Activated CD8-positive, alpha-beta memory T cell treated with anti-CD3 and anti-CD28 coated beads, Interleukin-2, amount 10 ng/mL, durations not matched to agents 7 days and 5 days (primary cell): Measurements from ENCODE around the gene TNFRSF25. TPM values are rescaled to one million over a fixed set of nuclear protein-coding genes. Genes with fewer than 3 reads are reported as not detected.
"Not testable (repeated sequence)": the region's sequence is repeated elsewhere in the genome, so short reads cannot be mapped to it uniquely, and the experiment has no call there.

ENCODE experiments used
- ATAC-seq: fragments of 150-1000 bp; cut with Tn5 transposase; one replicate; pipeline ENCODE4 v1.10.0; 2021; ENCODE audit warnings: moderate library complexity
- CTCF ChIA-PET: fragments of 350-600 bp; sonication (Branson Sonifier 250); formaldehyde crosslinking; loops from one replicate; lab custom pipeline; 2021; ENCODE audit warnings: antibody characterized with exemption; lab: Charles Lee
- DNase-seq: peaks from one replicate; pipeline ENCODE4 v3.0.0-alpha.2; 2020
- H3K27ac Mint-ChIP-seq: one replicate; pipeline ENCODE4 v1.8.0; 2021; ENCODE audit warnings: mild to moderate bottlenecking, mixed read lengths
- H3K27me3 Mint-ChIP-seq: one replicate; pipeline ENCODE4 v1.8.0; 2021; ENCODE audit warnings: mixed read lengths
- H3K36me3 Mint-ChIP-seq: one replicate; pipeline ENCODE4 v1.8.0; 2021; ENCODE audit warnings: mild to moderate bottlenecking, mixed read lengths
- H3K4me1 Mint-ChIP-seq: one replicate; pipeline ENCODE4 v1.8.0; 2021; ENCODE audit warnings: mixed read lengths
- H3K4me3 Mint-ChIP-seq: one replicate; pipeline ENCODE4 v1.8.0; 2021; ENCODE audit warnings: mild to moderate bottlenecking, moderate library complexity, mixed read lengths
- H3K9me3 Mint-ChIP-seq: one replicate; pipeline ENCODE4 v1.8.0; 2022; ENCODE audit warnings: low read depth, mixed read lengths
- total RNA-seq, 2 experiments: library from RNA; stranded (reverse); gene quantifications; one replicate each; pipeline ENCODE4 v1.2.3, GENCODE V29; 2021

Gene TNFRSF25
- total RNA-seq, 2 experiments from 2014 or later = 54.3 to 71.6 TPM

- CTCF ChIA-PET = interaction anchor here (0.5 to 8.9 kb wide), 3 partner anchors 9 to 88 kb away, joined by 3 to 102 read pairs (median 3); partner anchors contain the start of gene HES2
- H3K27ac Mint-ChIP-seq = no peak overlapping the region
- H3K9me3 Mint-ChIP-seq = no peaks in the 10 kb centered on the region
- ATAC-seq (no peak), DNase-seq (no peak)
- no peaks in the 10 kb centered on the region for H3K4me1 Mint-ChIP-seq
- H3K4me3 Mint-ChIP-seq = no peak overlapping the region
- no peaks in the 10 kb centered on the region for H3K36me3 Mint-ChIP-seq
- H3K27me3 Mint-ChIP-seq = peaks cover 26% of the 10 kb centered on the region
Observed at GRCh38 chr1:6435547-6435946, 30.4 kb downstream of the TNFRSF25 start.

DNA sequence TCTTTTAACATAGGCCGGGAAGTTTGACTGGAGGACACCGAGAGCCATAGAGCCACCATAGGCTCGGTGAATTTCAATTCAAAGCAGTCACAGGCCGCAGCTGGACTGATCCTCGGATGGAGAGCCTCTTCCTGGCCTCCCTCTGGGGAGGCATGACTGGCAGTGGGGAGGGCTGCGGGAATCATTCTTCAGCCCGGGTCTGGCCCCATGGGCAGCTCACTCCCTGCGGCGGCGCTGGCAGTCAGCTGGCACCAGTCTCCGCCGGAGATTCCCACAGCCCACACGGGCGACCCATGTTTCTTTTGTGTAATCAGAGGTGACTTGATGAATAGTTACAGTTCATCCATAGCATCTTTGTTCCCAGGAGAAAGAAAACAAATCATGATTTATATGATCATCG lies 30.8 kb downstream of the TNFRSF25 start:
- Mint-ChIP-seq H3K27ac (no peak overlapping the region), H3K27me3 (peaks cover 30% of the 10 kb centered on the region), H3K36me3 (no peaks in the 10 kb centered on the region), H3K4me3 (no peak overlapping the region), H3K9me3 (no peaks in the 10 kb centered on the region), H3K4me1 (no peaks in the 10 kb centered on the region)
- ATAC-seq (no peak), DNase-seq (no peak)
- CTCF ChIA-PET = interaction anchor here (0.5 to 8.9 kb wide), 3 partner anchors 8 to 88 kb away, joined by 3 to 102 read pairs (median 3); partner anchors contain the start of gene HES2

GRCh38 chr1:6434186-6434585 lies 31.8 kb downstream of the TNFRSF25 start:
- H3K4me3 Mint-ChIP-seq = no peak overlapping the region
- peaks cover 29% of the 10 kb centered on the region for H3K27me3 Mint-ChIP-seq
- CTCF ChIA-PET = interaction anchor here (0.6 to 3.6 kb wide), 2 partner anchors 11 to 19 kb away, joined by 3 to 17 read pairs; no protein-coding TSS in a partner anchor
- H3K4me1 Mint-ChIP-seq = no peaks in the 10 kb centered on the region
- H3K9me3 Mint-ChIP-seq = no peaks in the 10 kb centered on the region
- ATAC-seq (no peak), DNase-seq (no peak)
- H3K36me3 Mint-ChIP-seq = no peaks in the 10 kb centered on the region
- H3K27ac Mint-ChIP-seq = no peak overlapping the region

DNA sequence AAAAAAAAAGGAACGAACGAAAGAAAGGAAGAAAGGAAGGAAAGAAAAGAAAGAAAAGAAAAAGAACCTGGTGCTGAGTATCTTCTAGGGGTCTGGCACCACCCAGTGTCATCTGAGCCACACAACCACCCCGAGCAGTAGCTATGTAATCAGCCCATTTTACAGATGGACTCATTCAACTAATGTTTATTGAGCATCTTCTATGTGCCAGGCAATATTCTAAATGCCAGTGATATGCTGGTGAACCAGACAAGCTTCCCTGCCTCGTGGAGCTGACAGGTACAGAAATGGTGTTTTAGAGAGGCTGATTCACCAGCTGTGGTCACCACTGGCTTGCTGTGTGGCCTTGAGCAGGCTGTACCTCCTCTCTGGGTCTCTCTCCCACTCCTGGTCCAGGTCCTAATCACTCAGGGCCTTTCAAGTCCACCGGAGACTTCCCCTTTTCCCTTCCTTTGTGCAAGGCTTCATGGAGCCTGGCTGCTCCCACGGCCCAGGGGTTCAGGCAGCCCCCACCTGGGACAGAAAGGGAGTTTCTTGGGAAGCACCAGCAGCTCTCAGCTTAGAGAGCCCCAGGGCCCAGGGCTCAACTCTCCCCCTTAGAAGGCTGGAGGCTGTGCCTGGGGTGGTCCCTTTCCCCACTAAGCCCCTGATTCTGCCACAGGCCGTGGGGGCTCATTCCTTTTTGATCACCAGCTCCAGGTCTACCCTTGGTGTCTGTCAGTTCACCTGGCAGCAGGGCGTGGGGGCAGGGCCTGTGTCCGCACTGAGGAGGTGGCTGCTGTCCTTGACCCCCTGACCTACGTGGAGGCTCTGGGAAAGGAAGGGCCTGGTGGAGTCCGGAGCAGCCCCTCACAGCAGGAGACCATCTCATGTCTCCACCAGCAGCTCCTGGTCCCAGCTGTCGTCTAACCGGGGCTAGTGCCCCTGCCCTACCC lies 34.1 kb downstream of the TNFRSF25 start:
- CTCF ChIA-PET = interaction anchor here (0.7 to 3.6 kb wide), 5 partner anchors 8 to 209 kb away, joined by 3 to 17 read pairs (median 3); no protein-coding TSS in a partner anchor
- H3K36me3 Mint-ChIP-seq, H3K4me1 Mint-ChIP-seq, H3K27ac Mint-ChIP-seq, H3K4me3 Mint-ChIP-seq, H3K9me3 Mint-ChIP-seq, DNase-seq, ATAC-seq: not testable (repeated sequence)
- H3K27me3 Mint-ChIP-seq = peaks cover 24% of the 10 kb centered on the region

DNA sequence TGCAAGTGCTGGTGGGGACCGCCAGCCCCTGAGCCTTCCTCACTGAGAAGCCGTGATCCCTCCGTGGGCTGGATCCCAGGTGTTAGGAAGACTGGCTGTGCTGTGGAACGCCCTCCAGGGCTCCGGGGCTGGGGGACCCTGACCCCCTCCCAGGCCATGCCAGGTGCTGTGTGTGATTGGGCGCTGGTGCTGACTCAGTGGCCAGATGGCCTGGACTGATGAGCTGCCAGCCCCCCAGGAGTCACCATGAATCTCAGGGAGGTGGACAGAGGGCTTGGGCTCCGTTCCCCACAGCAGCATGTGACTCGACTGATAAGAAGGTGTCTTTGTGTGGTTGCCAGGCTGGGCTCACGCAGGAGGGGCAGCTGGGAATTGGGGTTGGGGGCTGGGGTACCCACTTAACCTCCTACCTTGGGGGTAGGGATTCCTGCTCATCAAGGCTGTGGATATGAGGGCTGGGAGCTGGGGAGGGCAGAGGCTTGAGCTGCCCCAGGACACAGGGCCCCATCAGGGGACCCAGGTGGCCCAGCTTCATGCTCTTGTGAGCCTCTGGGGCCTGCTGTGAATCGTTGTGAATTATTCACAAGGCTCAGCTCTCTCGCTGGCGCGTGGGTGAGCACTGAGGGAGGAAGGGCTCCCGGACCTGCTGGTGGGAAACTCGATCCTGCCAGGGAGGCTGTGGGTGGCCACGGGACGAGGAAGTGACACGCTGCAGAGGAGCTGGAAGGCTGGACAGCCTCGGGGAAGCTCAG lies 36.1 kb downstream of the TNFRSF25 start:
- H3K9me3 Mint-ChIP-seq, DNase-seq, H3K4me1 Mint-ChIP-seq, H3K4me3 Mint-ChIP-seq, ATAC-seq, H3K36me3 Mint-ChIP-seq, H3K27ac Mint-ChIP-seq: not testable (repeated sequence)
- CTCF ChIA-PET = interaction anchor here (0.9 to 1.4 kb wide), 5 partner anchors 11 to 82 kb away, joined by 3 read pairs; no protein-coding TSS in a partner anchor
- peaks cover 40% of the 10 kb centered on the region for H3K27me3 Mint-ChIP-seq

- H3K4me1 Mint-ChIP-seq, ATAC-seq, H3K36me3 Mint-ChIP-seq, H3K9me3 Mint-ChIP-seq, CTCF ChIA-PET, H3K27ac Mint-ChIP-seq, H3K4me3 Mint-ChIP-seq, DNase-seq: not testable (repeated sequence)
- peaks cover 46% of the 10 kb centered on the region for H3K27me3 Mint-ChIP-seq
Observed at GRCh38 chr1:6428453-6428852, 37.5 kb downstream of the TNFRSF25 start.

DNA sequence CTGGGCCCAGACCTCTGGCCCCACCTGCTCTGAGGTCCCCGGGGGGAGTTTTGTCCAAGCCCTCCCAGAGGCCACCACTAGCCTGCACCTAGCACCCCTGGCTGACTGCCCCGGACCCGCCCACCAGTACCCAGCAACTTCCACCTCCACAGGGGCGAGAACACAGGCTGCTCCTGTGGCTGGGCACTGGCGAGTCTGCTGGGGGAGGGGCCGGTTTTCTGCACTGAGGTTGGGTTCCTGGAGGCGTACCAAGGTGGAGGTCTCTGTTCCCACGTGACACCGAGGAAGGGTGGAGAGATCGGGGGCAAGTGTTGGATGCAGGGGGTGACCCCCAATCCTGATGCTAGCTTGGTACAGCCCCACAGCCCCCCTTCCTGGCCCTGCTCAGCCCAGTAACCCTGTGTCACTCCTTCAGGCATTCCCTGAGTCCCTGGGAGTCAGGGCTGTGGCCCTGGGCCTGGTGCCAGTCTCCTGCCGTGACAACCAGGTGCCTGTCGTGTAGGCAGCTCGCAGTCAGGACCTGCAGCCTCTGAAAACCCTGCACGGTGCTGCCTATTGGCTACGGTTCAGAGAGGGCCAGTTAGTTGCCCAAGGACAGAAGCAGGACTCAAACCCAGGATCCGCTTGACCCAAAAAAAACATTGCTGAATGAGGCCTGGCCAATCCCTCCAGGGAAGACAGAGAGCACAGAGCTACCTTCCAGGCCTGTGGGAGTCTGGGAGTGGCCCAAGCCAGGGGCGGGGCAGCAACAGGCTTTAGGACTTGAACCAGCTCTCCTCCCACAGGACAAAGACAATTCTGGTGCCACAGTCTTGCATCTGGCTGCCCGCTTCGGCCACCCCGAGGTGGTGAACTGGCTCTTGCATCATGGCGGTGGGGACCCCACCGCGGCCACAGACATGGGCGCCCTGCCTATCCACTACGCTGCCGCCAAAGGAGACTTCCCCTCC lies 38.3 kb downstream of the TNFRSF25 start:
- DNase-seq (no peak), ATAC-seq (no peak)
- CTCF ChIA-PET = interaction anchor here (0.8 kb wide), 1 partner anchor 11 kb away, joined by 3 read pairs; no protein-coding TSS in a partner anchor
- Mint-ChIP-seq H3K4me1 (peaks cover 12% of the 10 kb centered on the region), H3K27ac (no peak overlapping the region), H3K4me3 (no peak overlapping the region), H3K36me3 (no peaks in the 10 kb centered on the region), H3K27me3 (peaks cover 51% of the 10 kb centered on the region), H3K9me3 (no peaks in the 10 kb centered on the region)

GRCh38 chr1:6426972-6427350 lies 39.0 kb downstream of the TNFRSF25 start:
- Mint-ChIP-seq H3K27me3 (peaks cover 57% of the 10 kb centered on the region), H3K27ac (no peak overlapping the region), H3K9me3 (no peaks in the 10 kb centered on the region), H3K36me3 (no peaks in the 10 kb centered on the region), H3K4me1 (peaks cover 12% of the 10 kb centered on the region), H3K4me3 (no peak overlapping the region)
- ATAC-seq (no peak), DNase-seq (no peak)
- CTCF ChIA-PET = interaction anchor here (0.9 to 2.6 kb wide), 2 partner anchors 8 to 11 kb away, joined by 3 to 15 read pairs; no protein-coding TSS in a partner anchor

DNA sequence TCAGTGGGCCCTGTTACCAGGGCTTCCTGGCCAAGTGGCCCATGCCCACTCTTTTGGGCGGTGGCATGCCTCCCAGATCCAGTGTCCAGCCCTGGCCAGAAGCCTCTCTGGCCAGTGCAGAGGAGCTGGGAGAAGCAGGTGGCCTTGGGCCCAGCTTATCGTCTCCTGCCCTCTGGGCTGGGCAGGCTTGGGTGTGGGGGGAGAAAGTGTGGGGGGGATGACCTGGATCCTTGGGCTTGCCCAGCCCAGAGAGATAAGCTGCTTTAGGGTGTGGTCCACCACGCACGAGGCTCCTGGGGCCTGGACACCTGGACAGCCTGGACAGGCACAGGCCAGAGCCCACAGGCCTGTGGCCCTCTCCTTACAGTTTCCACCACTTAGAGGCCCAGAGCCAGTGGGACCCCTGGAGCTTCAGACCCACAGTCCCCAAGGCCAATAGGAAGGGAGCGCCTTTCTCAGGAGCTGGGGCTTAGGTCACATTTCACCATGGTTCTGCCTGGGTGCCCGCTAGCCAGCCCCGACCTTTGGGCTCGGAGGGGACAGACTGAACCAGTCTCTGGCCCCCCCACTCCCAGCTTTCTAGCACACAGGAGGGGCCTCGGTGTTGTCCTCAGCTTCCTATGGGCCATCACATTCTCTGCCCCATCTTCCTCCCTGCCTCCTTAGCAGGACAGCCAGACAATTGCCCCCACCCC lies 39.5 kb downstream of the TNFRSF25 start:
- no peak for ATAC-seq
- CTCF ChIA-PET = interaction anchor here (0.9 to 2.6 kb wide), 3 partner anchors 9 to 153 kb away, joined by 3 to 15 read pairs (median 3); partner anchors contain the start of gene ZBTB48
- DNase-seq = no peak
- H3K36me3 Mint-ChIP-seq = no peaks in the 10 kb centered on the region
- no peak overlapping the region for H3K4me3 Mint-ChIP-seq
- H3K9me3 Mint-ChIP-seq = no peaks in the 10 kb centered on the region
- H3K4me1 Mint-ChIP-seq = peaks cover 15% of the 10 kb centered on the region
- no peak overlapping the region for H3K27ac Mint-ChIP-seq
- H3K27me3 Mint-ChIP-seq = peaks cover 59% of the 10 kb centered on the region

DNA sequence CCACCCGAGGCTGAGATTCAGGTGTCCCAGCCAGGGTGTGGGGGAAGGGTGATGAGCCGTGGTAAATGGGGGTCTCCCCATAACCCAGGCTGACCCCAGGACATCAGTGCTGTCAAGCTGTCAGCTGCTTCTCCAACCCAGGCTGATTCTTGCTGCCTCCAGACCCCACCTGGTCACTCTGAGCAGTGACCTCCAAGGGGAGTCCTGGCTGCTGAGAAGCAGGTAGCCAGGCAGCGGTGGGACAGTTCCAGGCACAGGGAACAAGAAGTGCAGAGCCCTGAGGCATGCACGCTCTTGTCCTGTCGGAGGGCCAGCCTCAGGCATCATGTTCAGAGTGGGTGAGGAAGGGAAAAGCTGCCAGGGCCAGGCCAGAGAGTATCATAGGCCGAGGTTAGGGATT lies 40.3 kb downstream of the TNFRSF25 start:
- ATAC-seq (no peak), DNase-seq (no peak)
- H3K4me3 Mint-ChIP-seq = no peak overlapping the region
- no peaks in the 10 kb centered on the region for H3K9me3 Mint-ChIP-seq
- no peak overlapping the region for H3K27ac Mint-ChIP-seq
- H3K4me1 Mint-ChIP-seq = peaks cover 15% of the 10 kb centered on the region
- peaks cover 66% of the 10 kb centered on the region for H3K27me3 Mint-ChIP-seq
- H3K36me3 Mint-ChIP-seq = no peaks in the 10 kb centered on the region
- CTCF ChIA-PET = interaction anchor here (1.1 to 2.6 kb wide), 2 partner anchors 12 to 154 kb away, joined by 3 to 15 read pairs; partner anchors contain the start of gene ZBTB48

GRCh38 chr1:6424619-6425593 lies 41.1 kb downstream of the TNFRSF25 start, which contains the start of gene ESPN:
Gene ESPN (plus strand): TSS chr1:6424776. CDS start chr1:6424956, 180 bp downstream.
- H3K9me3 Mint-ChIP-seq = no peaks in the 10 kb centered on the region
- H3K4me1 Mint-ChIP-seq = peaks cover 17% of the 10 kb centered on the region
- H3K27me3 Mint-ChIP-seq = peaks cover 65% of the 10 kb centered on the region
- no peaks in the 10 kb centered on the region for H3K36me3 Mint-ChIP-seq
- CTCF ChIA-PET = interaction anchor here (2.6 kb wide), 1 partner anchor 13 kb away, joined by 15 read pairs; no protein-coding TSS in a partner anchor
- ATAC-seq (peak; percentile 38), DNase-seq (no peak)
- no peak within 1 kb of the TSS for H3K27ac Mint-ChIP-seq
- H3K4me3 Mint-ChIP-seq = peak within 1 kb of the TSS; percentile 9
